ENCODE data around the gene KLHL1.

KLHL1 gene

GRCh38 chr13:70117338-70117905 is 9.2 kb upstream of the KLHL1 start:
- no peaks in the 10 kb centered on the region for H3K9me3 ChIP-seq (ENCODE audit: control insufficient read depth, insufficient read depth, low read depth, low read length)
- POLR2A ChIA-PET: no interaction called here
- CTCF ChIA-PET: no interaction called here
- no peak overlapping the region for H3K4me3 ChIP-seq (ENCODE audit: low read depth, low read length)
- H3K4me1 ChIP-seq (ENCODE audit: control insufficient read depth, insufficient read depth, low read length): no peaks in the 10 kb centered on the region
- no peak for TF ChIP-seq ZNF138 (tag by site-specific recombination; IDR thresholded peaks at IDR 0.05; ENCODE audit: borderline replicate concordance)
- TF ChIP-seq ZNF785 (tag by site-specific recombination; IDR thresholded peaks at IDR 0.05): no peak
- TF ChIP-seq ZNF585B (tag by site-specific recombination; IDR thresholded peaks at IDR 0.05): no peak
- TF ChIP-seq, protein P1, sequence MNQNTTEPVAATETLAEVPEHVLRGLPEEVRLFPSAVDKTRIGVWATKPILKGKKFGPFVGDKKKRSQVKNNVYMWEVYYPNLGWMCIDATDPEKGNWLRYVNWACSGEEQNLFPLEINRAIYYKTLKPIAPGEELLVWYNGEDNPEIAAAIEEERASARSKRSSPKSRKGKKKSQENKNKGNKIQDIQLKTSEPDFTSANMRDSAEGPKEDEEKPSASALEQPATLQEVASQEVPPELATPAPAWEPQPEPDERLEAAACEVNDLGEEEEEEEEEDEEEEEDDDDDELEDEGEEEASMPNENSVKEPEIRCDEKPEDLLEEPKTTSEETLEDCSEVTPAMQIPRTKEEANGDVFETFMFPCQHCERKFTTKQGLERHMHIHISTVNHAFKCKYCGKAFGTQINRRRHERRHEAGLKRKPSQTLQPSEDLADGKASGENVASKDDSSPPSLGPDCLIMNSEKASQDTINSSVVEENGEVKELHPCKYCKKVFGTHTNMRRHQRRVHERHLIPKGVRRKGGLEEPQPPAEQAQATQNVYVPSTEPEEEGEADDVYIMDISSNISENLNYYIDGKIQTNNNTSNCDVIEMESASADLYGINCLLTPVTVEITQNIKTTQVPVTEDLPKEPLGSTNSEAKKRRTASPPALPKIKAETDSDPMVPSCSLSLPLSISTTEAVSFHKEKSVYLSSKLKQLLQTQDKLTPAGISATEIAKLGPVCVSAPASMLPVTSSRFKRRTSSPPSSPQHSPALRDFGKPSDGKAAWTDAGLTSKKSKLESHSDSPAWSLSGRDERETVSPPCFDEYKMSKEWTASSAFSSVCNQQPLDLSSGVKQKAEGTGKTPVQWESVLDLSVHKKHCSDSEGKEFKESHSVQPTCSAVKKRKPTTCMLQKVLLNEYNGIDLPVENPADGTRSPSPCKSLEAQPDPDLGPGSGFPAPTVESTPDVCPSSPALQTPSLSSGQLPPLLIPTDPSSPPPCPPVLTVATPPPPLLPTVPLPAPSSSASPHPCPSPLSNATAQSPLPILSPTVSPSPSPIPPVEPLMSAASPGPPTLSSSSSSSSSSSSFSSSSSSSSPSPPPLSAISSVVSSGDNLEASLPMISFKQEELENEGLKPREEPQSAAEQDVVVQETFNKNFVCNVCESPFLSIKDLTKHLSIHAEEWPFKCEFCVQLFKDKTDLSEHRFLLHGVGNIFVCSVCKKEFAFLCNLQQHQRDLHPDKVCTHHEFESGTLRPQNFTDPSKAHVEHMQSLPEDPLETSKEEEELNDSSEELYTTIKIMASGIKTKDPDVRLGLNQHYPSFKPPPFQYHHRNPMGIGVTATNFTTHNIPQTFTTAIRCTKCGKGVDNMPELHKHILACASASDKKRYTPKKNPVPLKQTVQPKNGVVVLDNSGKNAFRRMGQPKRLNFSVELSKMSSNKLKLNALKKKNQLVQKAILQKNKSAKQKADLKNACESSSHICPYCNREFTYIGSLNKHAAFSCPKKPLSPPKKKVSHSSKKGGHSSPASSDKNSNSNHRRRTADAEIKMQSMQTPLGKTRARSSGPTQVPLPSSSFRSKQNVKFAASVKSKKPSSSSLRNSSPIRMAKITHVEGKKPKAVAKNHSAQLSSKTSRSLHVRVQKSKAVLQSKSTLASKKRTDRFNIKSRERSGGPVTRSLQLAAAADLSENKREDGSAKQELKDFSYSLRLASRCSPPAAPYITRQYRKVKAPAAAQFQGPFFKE (tag by site-specific recombination; IDR thresholded peaks at IDR 0.05; ENCODE audit: borderline replicate concordance): no peak
- no peak for TF ChIP-seq ZNF561 (tag by site-specific recombination; IDR thresholded peaks at IDR 0.05; ENCODE audit: borderline replicate concordance)
- no peak for TF ChIP-seq ZNF366 (tag by site-specific recombination; conservative IDR thresholded peaks at IDR 0.05)
- TF ChIP-seq TRIM28 (IDR thresholded peaks at IDR 0.05; ENCODE audit: borderline replicate concordance, low read length): no peak
- no peak for TF ChIP-seq ZNF155 (tag by site-specific recombination; IDR thresholded peaks at IDR 0.05)
- no peak for TF ChIP-seq ZNF548 (tag by site-specific recombination; IDR thresholded peaks at IDR 0.05)
- no peak for TF ChIP-seq ZNF600 (tag by site-specific recombination; IDR thresholded peaks at IDR 0.05)
- no peak for TF ChIP-seq WT1 (tag by site-specific recombination; IDR thresholded peaks at IDR 0.05)
- TF ChIP-seq ZNF202 (tag by site-specific recombination; IDR thresholded peaks at IDR 0.05; ENCODE audit: borderline replicate concordance): no peak
- TF ChIP-seq ZNF311 (tag by site-specific recombination; IDR thresholded peaks at IDR 0.05; ENCODE audit: borderline replicate concordance): no peak
- TF ChIP-seq MEIS1 (CRISPR knock-in tag; IDR thresholded peaks at IDR 0.05; ENCODE audit: borderline replicate concordance): no peak
- no peak for TF ChIP-seq ZNF792 (tag by site-specific recombination; IDR thresholded peaks at IDR 0.05)
- no peak for TF ChIP-seq ZNF514 (tag by site-specific recombination; IDR thresholded peaks at IDR 0.05)
- TF ChIP-seq ZNF473 (tag by site-specific recombination; IDR thresholded peaks at IDR 0.05): no peak
- TF ChIP-seq BCL11B (tag by site-specific recombination; IDR thresholded peaks at IDR 0.05; ENCODE audit: low read depth): no peak
- no peaks in the 10 kb centered on the region for H3K36me3 ChIP-seq (ENCODE audit: control insufficient read depth in 2 of 2, insufficient read depth in 1 of 2, low read length in 2 of 2)
- H3K27ac ChIP-seq (ENCODE audit: extremely low read depth, low read depth, low read length): no peak overlapping the region

- POLR2A ChIA-PET: no interaction called here
- CTCF ChIA-PET: no interaction called here
Measured at GRCh38 chr13:70107498-70108281, 562 bp downstream of the KLHL1 start, which contains the start of gene ATXN8OS. TSS of gene ATXN8OS (plus strand) at chr13:70107826.

More at GRCh38 chr13:70107498-70108281, 562 bp downstream of the KLHL1 start, which contains the start of gene ATXN8OS:
- H3K4me3 ChIP-seq (ENCODE audit: low read depth, low read length): peak within 1 kb of the TSS; percentile 28
- H3K9me3 ChIP-seq (ENCODE audit: control insufficient read depth, insufficient read depth, low read depth, low read length): no peaks in the 10 kb centered on the region
- H3K36me3 ChIP-seq (ENCODE audit: control insufficient read depth in 2 of 2, insufficient read depth in 1 of 2, low read length in 2 of 2): no peaks in the 10 kb centered on the region
- TF ChIP-seq ZNF621 (tag by site-specific recombination; IDR thresholded peaks at IDR 0.05): no peak
- TF ChIP-seq BCL11B (tag by site-specific recombination; IDR thresholded peaks at IDR 0.05; ENCODE audit: low read depth): no peak
- H3K4me1 ChIP-seq (ENCODE audit: control insufficient read depth, insufficient read depth, low read length): no peaks in the 10 kb centered on the region
- no peak within 1 kb of the TSS for H3K27ac ChIP-seq (ENCODE audit: extremely low read depth, low read depth, low read length)

Data from HEK293 (cell line).